DMS 273 treated with DMSO at 0.1 percent for 48 hours (cell line): ENCODE data around the gene DHTKD1.
"Not testable (repeated sequence)": the region's sequence is repeated elsewhere in the genome, so short reads cannot be mapped to it uniquely, and the experiment has no call there.

ENCODE experiments used
- DNase-seq: peaks from one replicate; lab custom pipeline; 2025; lab: John Stamatoyannopoulos, UW

The DHTKD1 gene

GRCh38 chr10:12062754-12063482, 5.8 kb upstream of the DHTKD1 start:
- DNase-seq = no peak

- no peak for DNase-seq
Measured at GRCh38 chr10:12063483-12063818, 5.3 kb upstream of the DHTKD1 start.

GRCh38 chr10:12067336-12067735, 1.4 kb upstream of the DHTKD1 start:
- DNase-seq = no peak

DNA sequence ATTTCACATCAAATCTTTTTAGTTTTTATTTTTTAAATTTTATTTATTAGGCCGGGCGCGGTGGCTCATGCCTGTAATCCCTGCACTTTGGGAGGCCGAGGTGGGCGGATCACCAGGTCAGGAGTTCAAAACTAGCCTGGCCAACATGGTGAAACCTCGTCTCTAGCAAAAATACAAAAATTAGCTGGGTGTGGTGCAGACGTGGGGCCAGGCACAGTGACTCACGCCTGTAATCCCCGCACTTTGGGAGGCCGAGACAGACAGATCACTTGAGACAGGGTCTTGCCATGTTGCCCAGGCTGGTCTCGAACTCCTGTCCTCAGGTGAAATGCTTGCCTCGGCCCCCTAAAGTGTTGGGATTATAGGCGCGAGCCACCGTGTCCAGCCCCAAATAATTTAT, 2.7 kb downstream of the DHTKD1 start:
- not testable (repeated sequence) for DNase-seq

DNA sequence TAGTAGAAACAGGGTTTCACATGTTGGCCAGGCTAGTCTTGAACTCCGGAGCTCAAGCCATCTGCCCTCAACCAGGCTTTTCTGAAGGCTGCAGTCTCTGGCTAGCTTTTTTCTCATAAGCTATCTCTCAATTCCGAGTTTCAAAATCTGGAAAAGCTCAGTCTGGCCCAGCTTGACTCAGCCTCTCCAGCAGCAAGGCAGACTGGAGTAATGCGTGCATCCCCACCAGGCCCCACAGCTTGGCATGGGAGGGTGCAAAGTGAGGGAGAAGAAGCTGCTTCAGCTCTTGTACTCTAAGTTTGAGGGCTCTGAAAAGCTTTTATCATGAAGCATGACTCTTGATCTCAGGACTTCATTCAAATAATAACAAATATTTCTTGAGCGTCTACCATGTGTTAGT, 4.8 kb downstream of the DHTKD1 start:
- no peak for DNase-seq

GRCh38 chr10:12077580-12078180, 8.9 kb downstream of the DHTKD1 start:
- DNase-seq = no peak

DNA sequence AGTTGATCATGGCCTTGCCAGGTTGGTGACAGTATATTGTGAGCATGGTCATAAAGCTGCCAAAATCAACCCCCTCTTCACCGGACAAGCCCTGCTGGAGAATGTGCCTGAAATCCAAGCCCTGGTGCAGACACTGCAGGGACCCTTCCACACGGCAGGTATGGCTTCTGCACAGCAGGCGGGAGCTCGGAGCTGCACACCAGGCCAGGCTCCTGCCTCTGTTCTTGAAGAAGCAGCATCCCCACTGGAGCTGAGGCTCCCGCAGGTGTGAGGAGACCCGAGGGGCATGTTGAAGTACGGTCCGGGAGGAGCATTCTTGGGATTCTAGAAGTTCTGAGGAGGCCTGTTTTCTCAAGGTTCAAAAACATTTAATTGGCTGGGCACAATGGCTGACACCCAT, 12.7 kb downstream of the DHTKD1 start:
- DNase-seq = no peak

DNA sequence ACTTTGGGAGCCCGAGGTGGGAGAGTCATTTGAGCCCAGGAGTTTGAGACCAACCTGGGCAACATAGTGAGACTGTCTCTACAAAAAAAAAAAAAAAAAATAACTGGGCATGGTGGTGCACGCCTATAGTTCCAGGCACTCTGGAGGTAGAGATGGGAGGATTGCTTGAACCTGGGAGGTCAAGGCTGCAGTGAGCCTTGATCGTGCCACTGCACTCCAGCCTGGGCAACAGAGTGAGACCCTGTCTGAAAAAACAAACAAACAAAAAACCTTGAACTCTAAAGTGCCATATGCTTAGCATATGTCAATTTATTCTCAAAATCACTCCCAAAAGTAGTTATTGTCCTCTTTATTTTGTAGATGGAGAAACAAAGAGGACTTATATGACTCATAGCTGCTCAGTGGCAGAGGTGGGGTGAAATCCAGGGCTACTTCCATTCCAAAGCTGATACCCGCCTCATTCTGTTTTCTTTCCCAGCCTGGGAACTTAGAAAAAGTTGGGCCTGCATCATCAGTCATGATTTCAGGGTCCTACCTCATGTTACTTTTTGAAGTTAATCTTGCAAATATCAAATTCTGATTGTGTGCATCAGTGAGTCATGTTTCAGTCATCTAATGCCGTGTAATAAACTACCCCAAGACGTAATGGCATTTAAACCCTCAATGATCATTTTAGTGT, 13.3 kb downstream of the DHTKD1 start:
- no peak for DNase-seq

DNA sequence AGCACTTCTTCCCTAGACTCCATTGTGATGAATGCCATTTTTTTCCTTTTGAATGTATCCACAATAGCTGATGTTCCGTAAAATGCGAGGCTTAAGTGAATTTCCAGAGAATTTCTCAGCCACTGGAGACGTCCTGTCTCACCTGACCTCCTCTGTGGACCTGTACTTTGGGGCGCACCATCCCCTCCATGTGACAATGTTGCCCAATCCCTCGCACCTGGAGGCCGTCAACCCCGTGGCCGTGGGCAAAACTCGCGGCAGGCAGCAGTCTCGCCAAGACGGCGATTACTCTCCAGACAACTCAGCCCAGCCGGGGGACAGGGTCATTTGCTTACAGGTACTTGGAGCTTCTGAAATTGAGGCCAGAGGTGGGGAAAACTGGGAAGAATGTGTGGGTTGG, 20.2 kb downstream of the DHTKD1 start:
- DNase-seq = no peak

DNA sequence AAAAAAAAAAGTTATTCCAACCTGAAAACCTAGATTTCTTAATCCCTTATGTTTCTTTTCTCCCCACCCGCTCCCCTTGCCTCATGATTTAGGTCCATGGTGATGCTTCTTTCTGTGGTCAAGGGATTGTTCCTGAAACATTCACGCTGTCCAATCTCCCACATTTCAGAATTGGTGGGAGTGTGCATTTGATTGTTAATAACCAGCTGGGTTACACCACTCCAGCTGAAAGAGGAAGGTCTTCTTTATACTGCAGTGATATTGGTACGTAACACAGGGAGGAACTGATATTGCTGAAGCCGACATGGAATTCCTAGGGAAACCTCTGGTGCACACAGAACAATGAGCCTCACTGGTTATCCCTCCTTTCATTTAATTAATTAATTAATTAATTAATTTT, 22.7 kb downstream of the DHTKD1 start:
- no peak for DNase-seq

DNA sequence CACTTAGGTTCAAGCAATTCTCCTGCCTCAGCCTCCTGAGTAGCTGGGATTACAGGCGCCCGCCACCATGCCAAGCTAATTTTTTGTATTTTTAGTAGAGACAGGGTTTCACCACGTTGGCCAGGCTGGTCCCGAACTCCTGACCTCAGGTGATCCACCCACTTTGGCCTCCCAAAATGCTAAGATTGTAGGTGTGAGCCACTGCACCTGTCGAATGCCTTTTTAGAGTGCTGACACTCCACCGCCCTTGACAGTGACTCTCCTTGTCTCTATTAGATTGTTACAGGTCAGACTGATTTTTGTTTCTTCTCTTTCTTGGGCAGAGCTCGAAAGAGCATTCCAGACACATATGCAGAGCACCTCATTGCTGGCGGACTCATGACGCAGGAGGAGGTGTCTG, 28.6 kb downstream of the DHTKD1 start:
- not testable (repeated sequence) for DNase-seq

DNA sequence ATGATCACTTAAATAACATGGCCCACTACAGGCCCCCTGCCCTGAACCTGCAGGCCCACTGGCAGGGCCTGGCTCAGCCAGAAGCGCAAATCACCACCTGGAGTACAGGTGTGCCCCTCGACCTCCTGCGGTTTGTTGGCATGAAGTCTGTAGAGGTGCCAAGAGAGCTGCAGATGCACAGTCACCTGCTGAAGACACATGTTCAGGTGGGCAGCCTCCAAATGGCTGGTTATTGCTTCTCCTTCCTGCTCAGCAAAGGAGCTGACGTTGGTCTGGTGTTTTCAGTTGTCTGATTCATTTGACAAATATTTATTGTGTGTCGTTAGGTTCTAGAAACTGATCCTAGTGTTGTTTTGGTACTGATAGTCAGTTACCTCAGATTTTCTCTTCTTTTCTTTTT, 29.0 kb downstream of the DHTKD1 start:
- no peak for DNase-seq

DNA sequence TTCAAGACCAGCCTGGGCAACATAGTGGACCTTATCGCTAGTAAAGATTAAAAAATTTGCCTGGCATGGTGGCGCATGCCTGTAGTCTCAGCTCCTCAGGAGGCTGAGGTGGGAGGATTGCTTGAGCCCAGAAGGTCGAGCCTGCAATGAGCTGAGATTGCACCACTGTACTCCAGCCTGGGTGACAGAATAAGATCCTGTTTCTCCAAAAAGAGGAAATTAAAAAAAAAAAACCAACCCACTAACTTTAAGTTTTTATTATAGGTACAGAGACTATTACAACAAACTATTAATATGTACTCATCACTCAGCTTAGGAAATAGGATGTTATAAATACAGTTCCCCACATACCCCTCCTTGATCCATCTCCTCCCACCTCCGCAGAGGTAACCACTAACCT, 30.2 kb downstream of the DHTKD1 start:
- DNase-seq = no peak

DNA sequence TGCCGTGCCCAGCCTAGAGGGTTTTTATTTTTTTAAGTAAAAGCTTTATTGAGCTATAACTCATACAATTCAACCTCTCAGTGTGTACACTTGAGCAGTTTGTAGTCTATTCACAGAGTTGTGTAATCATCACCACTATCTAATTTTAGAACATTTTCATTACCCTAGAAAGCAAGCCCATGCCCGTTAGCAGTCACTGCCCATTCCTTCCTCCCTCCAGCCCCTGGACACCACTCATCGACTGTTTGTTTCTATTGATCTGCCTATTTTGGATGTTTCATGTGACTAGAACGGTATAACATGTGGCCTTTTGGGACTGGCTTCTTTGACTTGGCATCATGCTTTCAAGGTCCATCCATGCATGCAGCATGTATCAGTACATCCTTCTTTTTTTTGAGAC, 35.0 kb downstream of the DHTKD1 start:
- DNase-seq = no peak

DNA sequence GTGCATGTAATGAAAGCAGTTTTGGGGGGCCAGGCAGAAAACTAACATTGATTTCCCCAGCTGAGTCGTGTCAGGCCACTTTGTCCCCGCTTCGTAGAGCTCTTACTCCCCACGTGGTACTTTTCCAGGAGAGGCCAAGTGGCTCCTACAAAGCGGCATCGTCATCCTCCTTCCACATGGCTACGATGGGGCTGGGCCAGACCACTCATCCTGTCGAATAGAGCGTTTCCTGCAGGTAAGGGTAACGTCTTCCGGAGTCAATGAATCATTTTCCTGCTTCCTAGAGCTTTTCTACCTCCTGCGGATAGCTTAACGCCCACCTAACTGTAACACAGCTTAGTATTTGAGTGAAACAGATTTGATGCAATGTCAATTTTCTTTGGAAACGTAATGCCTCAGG, 39.0 kb downstream of the DHTKD1 start:
- DNase-seq = no peak

- DNase-seq = no peak
Measured at GRCh38 chr10:12109286-12109685, 40.5 kb downstream of the DHTKD1 start.

GRCh38 chr10:12111528-12111927, 42.8 kb downstream of the DHTKD1 start:
- DNase-seq = no peak

GRCh38 chr10:12113627-12114026, 44.9 kb downstream of the DHTKD1 start:
- no peak for DNase-seq

- DNase-seq = no peak
Measured at GRCh38 chr10:12121673-12122072, 52.9 kb downstream of the DHTKD1 start.

- DNase-seq = peak; percentile 30
Measured at GRCh38 chr10:12129222-12130111, 60.7 kb downstream of the DHTKD1 start, which contains the start of gene SEC61A2. TSS of gene SEC61A2 (plus strand) at chr10:12129677. CDS start at chr10:12129788, 111 bp downstream.

DNA sequence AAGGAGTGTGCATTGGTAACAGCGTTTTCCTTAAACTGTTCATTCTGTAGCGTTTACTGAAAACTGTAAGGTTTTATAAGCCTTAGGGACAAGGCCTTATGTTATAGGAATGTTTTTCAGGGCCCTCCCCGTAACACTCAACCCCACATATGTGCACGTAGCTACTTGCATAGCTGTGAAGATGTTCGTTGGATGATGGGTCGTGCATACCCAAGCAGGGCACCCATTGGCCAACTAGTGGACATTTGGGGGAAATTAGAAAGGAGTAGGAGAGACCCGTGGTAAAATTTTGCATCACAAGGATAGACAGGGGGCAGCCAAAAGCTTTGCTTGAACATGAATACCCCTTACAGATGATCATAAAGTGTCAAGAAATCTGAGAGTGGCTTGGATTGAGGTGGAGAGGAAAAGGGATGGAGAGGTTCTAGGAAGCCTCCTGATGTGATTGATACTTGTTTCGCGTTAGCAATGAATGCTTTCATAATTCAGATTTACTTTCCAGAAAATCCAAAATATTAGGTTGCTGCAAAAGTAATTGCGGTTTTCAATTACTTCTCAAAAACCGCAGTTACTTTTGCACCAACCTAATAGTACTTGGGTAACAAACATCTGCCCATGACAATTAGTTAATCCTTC, 61.6 kb downstream of the DHTKD1 start:
- DNase-seq = peak; percentile 27

GRCh38 chr10:12135631-12136030, 66.9 kb downstream of the DHTKD1 start:
- no peak for DNase-seq
